ENCODE measurements around the gene FAP.

Gene FAP

DNA sequence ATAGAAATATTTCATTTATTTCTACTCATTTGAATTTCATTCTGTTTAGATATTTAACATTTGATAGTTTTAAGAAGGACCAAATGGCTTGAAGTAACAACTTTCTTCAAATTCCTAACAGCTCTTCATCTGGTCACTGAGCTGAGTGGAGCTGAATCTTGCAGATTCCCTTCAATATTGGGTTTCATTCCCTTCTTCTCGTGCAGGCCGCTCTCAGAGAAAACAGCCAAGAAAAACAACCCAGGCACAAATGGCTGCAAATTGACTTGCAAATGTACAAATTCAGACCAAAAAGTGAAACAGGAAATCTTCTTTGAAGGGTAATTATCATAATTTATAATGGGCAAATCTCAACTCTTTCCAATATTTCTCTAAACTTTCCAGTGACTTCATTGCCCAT, 60.9 kb downstream of the FAP start:
- no peak for DNase-seq
- Histone ChIP-seq H3K27ac (ENCODE audit: insufficient read depth in 1 of 2, low read depth in 1 of 2, low read length in 2 of 2, poor library complexity in 1 of 2, severe bottlenecking in 2 of 2) (no peak overlapping the region), H3K4me3 (ENCODE audit: control insufficient read depth in 1 of 7, extremely low read depth in 1 of 7, insufficient read depth in 4 of 7, low read depth in 2 of 7, low read length in 6 of 7) (no peak overlapping the region), H3K36me3 (ENCODE audit: control insufficient read depth in 4 of 4, insufficient read depth in 4 of 4, low read length in 3 of 4) (no peaks in the 10 kb centered on the region), H3K9me3 (ENCODE audit: control extremely low read depth in 1 of 5, control insufficient read depth in 4 of 5, insufficient read depth in 2 of 5, low read depth in 1 of 5, low read length in 4 of 5) (no peaks in the 10 kb centered on the region), H3K27me3 (replicated peaks in 2 of 5; ENCODE audit: control insufficient read depth in 4 of 5, insufficient read depth in 5 of 5, low read length in 4 of 5) (no peaks in the 10 kb centered on the region), H3K4me1 (ENCODE audit: control extremely low read depth in 1 of 4, control insufficient read depth in 4 of 4, insufficient read depth in 4 of 4, low read length in 3 of 4) (no peaks in the 10 kb centered on the region)
- ChIA-PET POLR2A (no interaction called here), CTCF (interaction anchor here (1.7 kb wide), 1 partner anchor 10 kb away, joined by 4 read pairs; no protein-coding TSS in a partner anchor)
- WGBS (ENCODE audit: insufficient coverage) = 100% methylated on average over 2 of the region's 2 CpGs

- Histone ChIP-seq H3K27ac (ENCODE audit: insufficient read depth in 1 of 2, low read depth in 1 of 2, low read length in 2 of 2, poor library complexity in 1 of 2, severe bottlenecking in 2 of 2) (no peak overlapping the region), H3K4me3 (ENCODE audit: control insufficient read depth in 1 of 7, extremely low read depth in 1 of 7, insufficient read depth in 4 of 7, low read depth in 2 of 7, low read length in 6 of 7) (no peak overlapping the region), H3K4me1 (ENCODE audit: control extremely low read depth in 1 of 4, control insufficient read depth in 4 of 4, insufficient read depth in 4 of 4, low read length in 3 of 4) (no peaks in the 10 kb centered on the region), H3K9me3 (ENCODE audit: control extremely low read depth in 1 of 5, control insufficient read depth in 4 of 5, insufficient read depth in 2 of 5, low read depth in 1 of 5, low read length in 4 of 5) (no peaks in the 10 kb centered on the region), H3K36me3 (ENCODE audit: control insufficient read depth in 4 of 4, insufficient read depth in 4 of 4, low read length in 3 of 4) (no peaks in the 10 kb centered on the region), H3K27me3 (replicated peaks in 2 of 5; ENCODE audit: control insufficient read depth in 4 of 5, insufficient read depth in 5 of 5, low read length in 4 of 5) (no peaks in the 10 kb centered on the region)
- ChIA-PET CTCF (no interaction called here), POLR2A (no interaction called here)
- no peak for DNase-seq
- 87% methylated on average over 2 of the region's 4 CpGs for WGBS (ENCODE audit: insufficient coverage)
These were observed 65.9 kb downstream of the FAP start for GRCh38 chr2:162177301-162177700.

GRCh38 chr2:162175714-162176113, 67.5 kb downstream of the FAP start:
- Histone ChIP-seq H3K4me3 (ENCODE audit: control insufficient read depth in 1 of 7, extremely low read depth in 1 of 7, insufficient read depth in 4 of 7, low read depth in 2 of 7, low read length in 6 of 7) (no peak overlapping the region), H3K27me3 (replicated peaks in 2 of 5; ENCODE audit: control insufficient read depth in 4 of 5, insufficient read depth in 5 of 5, low read length in 4 of 5) (no peaks in the 10 kb centered on the region), H3K4me1 (ENCODE audit: control extremely low read depth in 1 of 4, control insufficient read depth in 4 of 4, insufficient read depth in 4 of 4, low read length in 3 of 4) (no peaks in the 10 kb centered on the region), H3K9me3 (ENCODE audit: control extremely low read depth in 1 of 5, control insufficient read depth in 4 of 5, insufficient read depth in 2 of 5, low read depth in 1 of 5, low read length in 4 of 5) (no peaks in the 10 kb centered on the region), H3K36me3 (ENCODE audit: control insufficient read depth in 4 of 4, insufficient read depth in 4 of 4, low read length in 3 of 4) (no peaks in the 10 kb centered on the region), H3K27ac (ENCODE audit: insufficient read depth in 1 of 2, low read depth in 1 of 2, low read length in 2 of 2, poor library complexity in 1 of 2, severe bottlenecking in 2 of 2) (no peak overlapping the region)
- ChIA-PET POLR2A (no interaction called here), CTCF (interaction anchor here (0.9 to 1.0 kb wide), 2 partner anchors 10 to 21 kb away, joined by 3 to 4 read pairs; no protein-coding TSS in a partner anchor)
- WGBS (ENCODE audit: insufficient coverage) = 80% methylated on average over 2 of the region's 3 CpGs
- DNase-seq = no peak

- ChIA-PET POLR2A (no interaction called here), CTCF (interaction anchor here (1.0 kb wide), 1 partner anchor 20 kb away, joined by 4 read pairs; no protein-coding TSS in a partner anchor)
- Histone ChIP-seq H3K27ac (ENCODE audit: insufficient read depth in 1 of 2, low read depth in 1 of 2, low read length in 2 of 2, poor library complexity in 1 of 2, severe bottlenecking in 2 of 2) (no peak overlapping the region), H3K4me3 (ENCODE audit: control insufficient read depth in 1 of 7, extremely low read depth in 1 of 7, insufficient read depth in 4 of 7, low read depth in 2 of 7, low read length in 6 of 7) (no peak overlapping the region), H3K4me1 (ENCODE audit: control extremely low read depth in 1 of 4, control insufficient read depth in 4 of 4, insufficient read depth in 4 of 4, low read length in 3 of 4) (no peaks in the 10 kb centered on the region), H3K36me3 (ENCODE audit: control insufficient read depth in 4 of 4, insufficient read depth in 4 of 4, low read length in 3 of 4) (no peaks in the 10 kb centered on the region), H3K27me3 (replicated peaks in 2 of 5; ENCODE audit: control insufficient read depth in 4 of 5, insufficient read depth in 5 of 5, low read length in 4 of 5) (no peaks in the 10 kb centered on the region), H3K9me3 (ENCODE audit: control extremely low read depth in 1 of 5, control insufficient read depth in 4 of 5, insufficient read depth in 2 of 5, low read depth in 1 of 5, low read length in 4 of 5) (no peaks in the 10 kb centered on the region)
- DNase-seq = no peak
- no CpG with 5 or more reads among the region's 5 CpGs for WGBS (ENCODE audit: insufficient coverage)
These were observed 68.5 kb downstream of the FAP start for GRCh38 chr2:162174746-162175145.

GRCh38 chr2:162172802-162173370, 70.4 kb downstream of the FAP start:
- POLR2A ChIA-PET = no interaction called here
- H3K36me3 ChIP-seq (ENCODE audit: control insufficient read depth in 4 of 4, insufficient read depth in 4 of 4, low read length in 3 of 4) = no peaks in the 10 kb centered on the region

GRCh38 chr2:162166745-162167144, 76.5 kb downstream of the FAP start:
- CTCF ChIA-PET = interaction anchor here (1.3 to 2.5 kb wide), 2 partner anchors 11 to 13 kb away, joined by 3 to 10 read pairs; no protein-coding TSS in a partner anchor

More at GRCh38 chr2:162172802-162173370, 70.4 kb downstream of the FAP start:
- 100% methylated on average over 1 of the region's 1 CpG for WGBS (ENCODE audit: insufficient coverage)
- H3K9me3 ChIP-seq (ENCODE audit: control extremely low read depth in 1 of 5, control insufficient read depth in 4 of 5, insufficient read depth in 2 of 5, low read depth in 1 of 5, low read length in 4 of 5) = no peaks in the 10 kb centered on the region
- H3K27me3 ChIP-seq (replicated peaks in 2 of 5; ENCODE audit: control insufficient read depth in 4 of 5, insufficient read depth in 5 of 5, low read length in 4 of 5) = no peaks in the 10 kb centered on the region
- no peak overlapping the region for H3K27ac ChIP-seq (ENCODE audit: insufficient read depth in 1 of 2, low read depth in 1 of 2, low read length in 2 of 2, poor library complexity in 1 of 2, severe bottlenecking in 2 of 2)
- no peak for DNase-seq
- no peak overlapping the region for H3K4me3 ChIP-seq (ENCODE audit: control insufficient read depth in 1 of 7, extremely low read depth in 1 of 7, insufficient read depth in 4 of 7, low read depth in 2 of 7, low read length in 6 of 7)
- CTCF ChIA-PET = interaction anchor here (1.5 to 1.7 kb wide), 2 partner anchors 9 to 11 kb away, joined by 4 to 5 read pairs; no protein-coding TSS in a partner anchor
- H3K4me1 ChIP-seq (ENCODE audit: control extremely low read depth in 1 of 4, control insufficient read depth in 4 of 4, insufficient read depth in 4 of 4, low read length in 3 of 4) = no peaks in the 10 kb centered on the region

DNA sequence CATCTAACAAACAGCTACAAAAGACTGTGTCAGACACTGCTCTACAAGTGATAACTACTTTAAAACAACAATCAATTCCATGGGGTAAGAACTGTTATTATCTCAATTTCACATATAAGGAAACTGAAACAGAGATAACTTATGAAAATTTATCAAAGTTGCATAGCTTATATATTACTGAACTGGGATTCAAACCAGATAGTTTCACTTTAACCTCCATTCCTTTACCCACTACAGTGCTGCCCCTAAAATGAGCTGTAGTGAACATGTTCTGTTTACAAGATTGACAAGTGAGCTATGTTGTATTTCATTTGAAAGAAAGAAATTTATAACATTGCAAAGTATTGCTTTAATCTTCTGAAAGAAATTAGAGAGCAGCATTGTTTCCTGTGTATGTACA, 77.1 kb downstream of the FAP start:
- no peaks in the 10 kb centered on the region for H3K9me3 ChIP-seq (ENCODE audit: control extremely low read depth in 1 of 5, control insufficient read depth in 4 of 5, insufficient read depth in 2 of 5, low read depth in 1 of 5, low read length in 4 of 5)
- no peak overlapping the region for H3K27ac ChIP-seq (ENCODE audit: insufficient read depth in 1 of 2, low read depth in 1 of 2, low read length in 2 of 2, poor library complexity in 1 of 2, severe bottlenecking in 2 of 2)
- H3K36me3 ChIP-seq (ENCODE audit: control insufficient read depth in 4 of 4, insufficient read depth in 4 of 4, low read length in 3 of 4) = no peaks in the 10 kb centered on the region
- ChIA-PET POLR2A (no interaction called here), CTCF (interaction anchor here (1.3 to 2.5 kb wide), 2 partner anchors 10 to 12 kb away, joined by 3 to 10 read pairs; no protein-coding TSS in a partner anchor)
- no peak overlapping the region for H3K4me3 ChIP-seq (ENCODE audit: control insufficient read depth in 1 of 7, extremely low read depth in 1 of 7, insufficient read depth in 4 of 7, low read depth in 2 of 7, low read length in 6 of 7)
- no peak for DNase-seq
- no peaks in the 10 kb centered on the region for H3K4me1 ChIP-seq (ENCODE audit: control extremely low read depth in 1 of 4, control insufficient read depth in 4 of 4, insufficient read depth in 4 of 4, low read length in 3 of 4)
- no peaks in the 10 kb centered on the region for H3K27me3 ChIP-seq (replicated peaks in 2 of 5; ENCODE audit: control insufficient read depth in 4 of 5, insufficient read depth in 5 of 5, low read length in 4 of 5)

More at GRCh38 chr2:162166745-162167144, 76.5 kb downstream of the FAP start:
- no peak for DNase-seq
- H3K9me3 ChIP-seq (ENCODE audit: control extremely low read depth in 1 of 5, control insufficient read depth in 4 of 5, insufficient read depth in 2 of 5, low read depth in 1 of 5, low read length in 4 of 5) = no peaks in the 10 kb centered on the region
- no CpG with 5 or more reads among the region's 4 CpGs for WGBS (ENCODE audit: insufficient coverage)
- no peaks in the 10 kb centered on the region for H3K36me3 ChIP-seq (ENCODE audit: control insufficient read depth in 4 of 4, insufficient read depth in 4 of 4, low read length in 3 of 4)
- POLR2A ChIA-PET = no interaction called here
- no peak overlapping the region for H3K4me3 ChIP-seq (ENCODE audit: control insufficient read depth in 1 of 7, extremely low read depth in 1 of 7, insufficient read depth in 4 of 7, low read depth in 2 of 7, low read length in 6 of 7)
- H3K27ac ChIP-seq (ENCODE audit: insufficient read depth in 1 of 2, low read depth in 1 of 2, low read length in 2 of 2, poor library complexity in 1 of 2, severe bottlenecking in 2 of 2) = no peak overlapping the region
- no peaks in the 10 kb centered on the region for H3K27me3 ChIP-seq (replicated peaks in 2 of 5; ENCODE audit: control insufficient read depth in 4 of 5, insufficient read depth in 5 of 5, low read length in 4 of 5)
- H3K4me1 ChIP-seq (ENCODE audit: control extremely low read depth in 1 of 4, control insufficient read depth in 4 of 4, insufficient read depth in 4 of 4, low read length in 3 of 4) = no peaks in the 10 kb centered on the region

Measured in common myeloid progenitor, CD34-positive (primary cell).